ENCODE measurements around the gene ARHGAP24. TPM values are rescaled to one million over a fixed set of nuclear protein-coding genes. Genes with fewer than 3 reads are reported as not detected.

Gene ARHGAP24
- total and polyA plus RNA-seq, 2 donors (not counting 1 experiment from before 2014, with no cell fraction given), result 48.4 to 141 TPM

- peaks cover 42% of the 10 kb centered on the region for H3K79me2 ChIP-seq (ENCODE audit: control insufficient read depth, insufficient read depth, low read length)
- DNase-seq (no peak), ATAC-seq (ENCODE audit: low read depth) (no peak)
- intact Hi-C loops (cut with micrococcal nuclease), result no loop called here
- peaks cover 0 to 3% of the 10 kb centered on the region in 2 experiments for H3K36me3 ChIP-seq (replicated peaks in 1 of 2; ENCODE audit: control extremely low read depth in 1 of 2, control insufficient read depth in 1 of 2, extremely low read depth in 1 of 2, insufficient read depth in 2 of 2, low read length in 1 of 2)
- TF ChIP-seq CTCF (IDR thresholded peaks at IDR 0.05) (no peak), EZH2 (IDR thresholded peaks at IDR 0.05; ENCODE audit: borderline replicate concordance, insufficient read depth, low read depth, low read length, poor library complexity, severe bottlenecking) (no peak)
- H3K4me1 Mint-ChIP-seq, result peaks cover 46% of the 10 kb centered on the region
- H3K27me3 ChIP-seq (replicated peaks in 1 of 4; ENCODE audit: control extremely low read depth in 1 of 4, control insufficient read depth in 3 of 4, insufficient read depth in 4 of 4, low read length in 3 of 4), result no peaks in the 10 kb centered on the region
- no peak overlapping the region for H3K27ac ChIP-seq (ENCODE audit: low read length in 2 of 2)
- no peak overlapping the region for H3K27ac Mint-ChIP-seq
- H3K4me3 ChIP-seq (ENCODE audit: control extremely low read depth in 1 of 5, extremely low read depth in 1 of 5, insufficient read depth in 1 of 5, low read depth in 2 of 5, low read length in 4 of 5), result no peak overlapping the region
- H3K27me3 Mint-ChIP-seq, result no peaks in the 10 kb centered on the region
- CTCF ChIA-PET, result interaction anchor here (0.5 to 2.2 kb wide), 6 partner anchors 8 to 641 kb away, joined by 3 to 10 read pairs (median 3); no protein-coding TSS in a partner anchor
- no peak overlapping the region for H3K4me2 ChIP-seq (replicated peaks; ENCODE audit: low read depth, low read length, poor library complexity, severe bottlenecking)
- no peak overlapping the region for H3K4me3 Mint-ChIP-seq
- no peaks in the 10 kb centered on the region for H4K20me1 ChIP-seq (ENCODE audit: control insufficient read depth, insufficient read depth, low read length, poor library complexity, severe bottlenecking)
- H2AFZ ChIP-seq (ENCODE audit: insufficient read depth, low read depth, low read length, poor library complexity, severe bottlenecking), result no peak overlapping the region
- no peaks in the 10 kb centered on the region for H3K9me3 ChIP-seq (ENCODE audit: control extremely low read depth in 1 of 3, control insufficient read depth in 2 of 3, insufficient read depth in 1 of 3, low read length in 2 of 3)
- H3K9me3 Mint-ChIP-seq (ENCODE audit: insufficient read depth), result no peaks in the 10 kb centered on the region
- peaks cover 10 to 27% of the 10 kb centered on the region in 2 donors for H3K4me1 ChIP-seq (ENCODE audit: control insufficient read depth in 2 of 2, insufficient read depth in 2 of 2, low read length in 2 of 2)
- POLR2A ChIA-PET, result no interaction called here
- H3K9ac ChIP-seq (ENCODE audit: low read length), result no peak overlapping the region
- WGBS (ENCODE audit: insufficient coverage), result 100% methylated on average over 1 of the region's 2 CpGs
These were observed 313.7 kb downstream of the ARHGAP24 start for GRCh38 chr4:85788604-85789003.

GRCh38 chr4:85789241-85789640 is 314.3 kb downstream of the ARHGAP24 start:
- H3K36me3 ChIP-seq (replicated peaks in 1 of 2; ENCODE audit: control extremely low read depth in 1 of 2, control insufficient read depth in 1 of 2, extremely low read depth in 1 of 2, insufficient read depth in 2 of 2, low read length in 1 of 2), result peaks cover 0 to 3% of the 10 kb centered on the region in 2 experiments
- Mint-ChIP-seq H3K27ac (no peak overlapping the region), H3K4me3 (no peak overlapping the region), H3K9me3 (ENCODE audit: insufficient read depth) (no peaks in the 10 kb centered on the region), H3K4me1 (peaks cover 43% of the 10 kb centered on the region), H3K27me3 (no peaks in the 10 kb centered on the region)
- ATAC-seq (ENCODE audit: low read depth), result no peak
- POLR2A ChIA-PET, result no interaction called here
- no peak overlapping the region for H3K4me3 ChIP-seq (ENCODE audit: control extremely low read depth in 1 of 5, extremely low read depth in 1 of 5, insufficient read depth in 1 of 5, low read depth in 2 of 5, low read length in 4 of 5)
- H3K4me1 ChIP-seq (ENCODE audit: control insufficient read depth in 2 of 2, insufficient read depth in 2 of 2, low read length in 2 of 2), result peaks cover 7 to 23% of the 10 kb centered on the region in 2 donors
- WGBS (ENCODE audit: insufficient coverage), result 78% methylated on average over 1 of the region's 3 CpGs
- no peak overlapping the region for H3K27ac ChIP-seq (ENCODE audit: low read length in 2 of 2)
- no peak overlapping the region for H3K4me2 ChIP-seq (replicated peaks; ENCODE audit: low read depth, low read length, poor library complexity, severe bottlenecking)
- H3K9ac ChIP-seq (ENCODE audit: low read length), result no peak overlapping the region
- no peak overlapping the region for H2AFZ ChIP-seq (ENCODE audit: insufficient read depth, low read depth, low read length, poor library complexity, severe bottlenecking)
- intact Hi-C loops (cut with micrococcal nuclease), result no loop called here
- H3K79me2 ChIP-seq (ENCODE audit: control insufficient read depth, insufficient read depth, low read length), result peaks cover 39% of the 10 kb centered on the region
- TF ChIP-seq EZH2 (IDR thresholded peaks at IDR 0.05; ENCODE audit: borderline replicate concordance, insufficient read depth, low read depth, low read length, poor library complexity, severe bottlenecking) (no peak), CTCF (IDR thresholded peaks at IDR 0.05) (no peak)
- CTCF ChIA-PET, result interaction anchor here (0.9 to 2.2 kb wide), 3 partner anchors 8 to 641 kb away, joined by 3 to 10 read pairs (median 6); no protein-coding TSS in a partner anchor
- H3K27me3 ChIP-seq (replicated peaks in 1 of 4; ENCODE audit: control extremely low read depth in 1 of 4, control insufficient read depth in 3 of 4, insufficient read depth in 4 of 4, low read length in 3 of 4), result no peaks in the 10 kb centered on the region
- no peaks in the 10 kb centered on the region for H3K9me3 ChIP-seq (ENCODE audit: control extremely low read depth in 1 of 3, control insufficient read depth in 2 of 3, insufficient read depth in 1 of 3, low read length in 2 of 3)
- no peaks in the 10 kb centered on the region for H4K20me1 ChIP-seq (ENCODE audit: control insufficient read depth, insufficient read depth, low read length, poor library complexity, severe bottlenecking)
- no peak for DNase-seq
